HS-5 (cell line): ENCODE data around the gene BRSK1.

Experiments
- DNase-seq: peaks from one replicate; pipeline ENCODE4 v3.0.0-alpha.2; 2012; ENCODE audit warnings: low read depth

Gene BRSK1

DNA sequence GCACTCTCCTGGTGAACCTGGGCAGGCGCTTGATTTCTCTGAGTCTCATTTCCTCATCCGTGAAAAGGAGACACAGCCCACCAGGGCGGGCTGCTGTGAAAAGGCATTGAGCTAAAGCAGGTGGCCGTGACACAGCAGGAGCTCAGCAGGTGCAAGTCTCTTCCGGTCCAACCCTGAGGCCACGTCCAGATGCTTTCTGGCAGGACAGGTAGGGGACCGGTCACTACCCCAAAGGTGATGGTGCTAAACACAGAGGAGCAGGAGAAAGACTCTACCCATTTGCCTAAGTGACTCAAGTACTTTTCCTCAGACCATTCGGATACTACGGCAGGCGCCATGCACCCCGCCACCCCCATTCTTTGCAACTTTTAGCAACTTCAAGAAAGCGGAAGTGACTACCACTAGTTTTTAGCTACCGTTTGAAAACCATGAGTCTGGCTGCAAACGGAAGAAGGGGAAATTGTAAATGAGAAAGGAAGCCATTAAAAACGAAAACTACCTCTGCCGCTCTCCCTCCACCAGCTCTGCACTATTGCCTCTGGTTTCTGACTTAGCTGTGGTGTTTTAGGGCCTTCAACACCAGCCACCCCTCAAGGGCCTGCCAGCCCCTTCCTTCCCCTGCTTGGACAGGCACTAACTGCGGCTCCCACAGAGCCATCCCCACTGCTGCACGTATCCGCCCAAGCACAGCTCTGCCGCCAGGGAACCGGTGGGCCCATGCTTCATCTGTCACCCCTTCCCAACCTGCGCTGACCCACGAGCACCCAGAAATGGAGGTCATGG, 29.8 kb upstream of the BRSK1 start:
- no peak for DNase-seq

DNA sequence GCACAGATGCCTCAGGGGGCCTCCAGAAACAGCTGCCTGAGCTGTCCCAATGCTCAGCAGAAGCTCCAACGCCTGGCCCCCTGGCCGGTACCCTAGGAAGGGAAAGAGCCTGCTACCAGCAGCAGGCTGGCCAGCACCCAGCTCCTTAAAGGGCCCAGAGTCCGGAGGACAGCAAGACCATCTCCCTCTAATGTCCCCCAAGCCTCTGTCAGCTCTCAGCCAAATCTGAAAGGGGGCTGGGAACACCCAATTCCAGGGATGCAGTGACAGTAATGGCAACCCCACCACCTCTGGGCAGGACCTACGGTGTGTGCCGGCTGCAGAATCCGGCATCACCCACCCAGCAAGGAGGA, 29.2 kb upstream of the BRSK1 start:
- no peak for DNase-seq

DNA sequence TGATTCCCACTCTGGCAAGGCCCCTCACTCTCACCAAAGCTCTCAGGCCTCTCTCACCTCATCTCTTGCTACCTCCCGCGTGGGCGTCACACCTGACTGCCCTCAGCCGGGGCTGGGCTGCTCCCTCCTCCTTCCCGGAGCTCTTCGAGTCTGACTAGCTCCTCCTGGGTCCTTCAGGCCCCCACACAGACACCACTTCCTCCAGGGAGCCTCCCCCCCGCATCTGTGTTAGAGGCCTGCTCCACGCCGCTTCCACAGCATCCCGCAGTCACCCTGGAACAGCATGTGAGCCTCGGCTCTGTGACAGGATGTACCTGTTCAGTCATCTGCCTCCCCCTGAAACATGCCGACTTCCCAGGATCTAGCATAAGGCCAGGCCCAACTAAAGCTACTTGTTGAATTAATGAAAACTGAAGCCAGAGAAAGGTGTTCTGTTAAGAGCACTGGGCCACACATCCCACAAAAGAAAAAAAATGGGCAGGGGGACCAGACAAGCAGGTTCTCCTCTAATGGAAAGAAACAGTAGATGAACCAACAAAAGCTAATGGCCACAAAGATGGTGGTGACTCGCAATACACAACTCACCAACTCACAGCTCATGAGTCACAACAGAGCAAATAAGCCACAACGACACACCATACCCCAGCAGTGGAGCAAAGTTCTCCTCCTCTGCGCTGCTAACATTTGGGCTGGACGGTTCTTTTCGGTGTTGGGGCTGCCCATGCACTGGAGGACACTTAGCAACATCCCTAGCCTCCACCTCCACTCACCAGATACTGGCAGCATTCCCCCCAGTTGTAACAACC, 28.0 kb upstream of the BRSK1 start:
- no peak for DNase-seq

DNA sequence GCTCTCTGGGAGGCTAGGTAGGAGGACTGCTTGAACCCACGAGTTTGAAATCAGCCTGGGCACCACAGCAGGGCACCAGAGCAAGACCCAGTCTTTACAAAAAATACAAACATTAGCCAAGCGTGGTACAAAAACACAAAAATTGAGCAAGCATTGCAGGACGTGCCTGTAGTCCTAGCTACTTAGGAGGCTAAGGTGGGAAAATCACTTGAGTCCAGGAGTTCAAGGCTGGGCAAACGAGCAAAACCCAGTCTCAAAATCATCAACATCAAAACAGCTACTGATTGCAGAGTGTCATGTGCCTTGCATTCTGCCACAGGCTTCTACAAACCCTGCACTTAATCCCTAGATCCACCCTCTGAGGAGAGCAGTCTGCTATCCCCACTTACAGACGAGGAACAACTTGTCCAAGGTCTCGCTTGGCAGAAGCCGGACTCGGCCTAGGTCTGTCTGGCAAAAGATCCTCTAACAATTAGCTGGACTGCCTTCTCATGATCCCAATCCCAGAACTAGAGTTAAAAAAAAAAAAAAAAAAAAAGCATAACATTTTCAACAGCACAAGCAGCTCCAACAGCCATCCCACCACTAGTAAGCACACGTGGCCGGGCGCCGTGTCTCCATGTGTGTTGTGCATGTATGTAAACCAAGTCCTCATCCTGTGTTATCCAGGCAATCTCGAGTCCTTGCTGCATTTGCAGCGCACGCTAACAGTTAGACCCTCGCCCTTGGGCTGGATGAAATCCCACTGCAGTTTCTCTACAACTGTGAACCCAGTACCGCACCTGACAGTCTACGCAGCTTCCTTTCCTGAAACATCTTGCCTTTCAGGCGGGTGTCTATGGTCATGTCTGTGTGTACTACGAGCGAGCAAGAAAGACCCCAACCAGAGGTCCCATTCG, 27.0 kb upstream of the BRSK1 start:
- no peak for DNase-seq

DNA sequence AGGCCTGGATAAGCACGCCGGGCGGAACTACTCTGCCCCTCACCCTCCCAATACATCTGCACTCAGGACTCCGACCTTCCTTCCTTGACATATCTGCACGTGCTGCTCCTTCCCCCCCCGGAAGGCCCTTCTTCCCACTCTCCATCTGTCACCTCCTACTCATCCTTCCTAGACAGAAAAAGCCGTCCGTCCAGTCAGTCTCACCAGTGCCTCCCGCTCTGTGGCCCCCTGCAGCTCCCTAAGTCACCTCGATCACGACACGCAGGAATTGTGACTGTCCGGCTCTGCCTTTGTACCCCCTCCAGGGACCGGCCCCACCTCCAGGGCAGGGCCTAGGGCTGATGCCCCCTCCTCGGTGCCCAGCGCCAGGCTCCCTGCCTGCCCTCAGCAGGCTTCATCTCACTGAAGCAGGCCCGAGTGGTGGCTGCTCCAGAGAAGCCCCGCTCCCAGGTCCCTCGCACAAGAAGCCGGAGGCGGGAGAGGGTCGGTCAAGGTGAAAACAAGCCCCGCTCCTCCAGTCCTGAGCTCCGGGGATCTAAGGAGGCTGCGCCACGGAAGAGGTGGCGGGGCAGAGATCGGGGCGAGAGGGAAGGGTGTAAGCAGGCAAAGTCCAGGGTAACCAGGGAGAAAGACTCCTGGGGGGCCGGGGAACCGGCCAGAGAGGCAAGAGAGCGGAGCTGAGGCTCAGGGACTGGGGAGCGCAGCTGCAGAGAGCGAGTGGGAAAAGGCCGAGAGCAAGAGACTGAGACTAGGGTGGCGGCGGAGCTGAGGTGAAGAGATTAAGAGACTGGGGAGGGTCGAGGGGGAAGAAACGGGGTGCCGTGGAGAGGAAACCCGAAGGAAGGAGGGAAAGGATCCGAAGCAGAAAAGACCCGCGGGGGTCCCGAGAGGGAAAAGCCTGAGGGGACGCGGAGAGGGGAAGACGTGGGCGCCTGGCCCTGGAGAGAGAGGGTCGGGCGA, 26.1 kb upstream of the BRSK1 start:
- DNase-seq: no peak

GRCh38 chr19:55258476-55258827, 25.3 kb upstream of the BRSK1 start:
- no peak for DNase-seq

GRCh38 chr19:55258828-55259539, 24.8 kb upstream of the BRSK1 start, which contains the start of gene PPP6R1:
Gene PPP6R1 (minus strand): TSS chr19:55259017. CDS start chr19:55247103, 11,914 bp downstream.
- DNase-seq: peak; percentile 99

DNA sequence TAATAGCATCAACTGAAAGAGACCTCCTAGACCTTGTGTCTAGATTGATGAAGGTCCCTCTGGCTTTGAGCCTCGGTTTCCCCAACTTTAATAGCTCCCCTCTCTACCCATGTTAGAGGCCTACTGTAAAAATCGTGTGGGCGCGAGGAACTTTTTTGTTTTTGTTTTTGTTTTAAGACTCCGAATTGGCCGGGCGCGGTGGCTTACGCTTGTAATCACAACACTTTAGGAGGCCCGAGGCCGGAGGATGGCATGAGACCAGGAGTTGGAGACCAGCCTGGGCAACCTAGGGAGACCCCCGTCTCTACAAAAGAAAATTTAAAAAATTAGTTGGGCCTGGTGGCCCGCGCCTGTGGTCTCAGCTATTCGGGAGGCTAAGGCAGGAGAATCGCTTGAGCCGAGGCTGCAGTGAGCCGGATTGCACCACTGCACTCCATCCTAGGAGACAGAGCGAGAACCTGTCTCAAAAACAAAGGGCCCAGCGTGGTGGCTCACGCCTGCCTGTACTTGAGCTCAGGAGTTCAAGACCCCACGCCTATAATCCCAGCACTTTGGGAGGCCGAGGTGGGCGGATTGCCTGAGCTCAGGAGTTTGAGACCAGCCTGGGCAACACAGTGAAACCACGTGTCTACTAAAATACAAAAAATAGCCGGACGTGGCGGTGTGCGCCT, 24.1 kb upstream of the BRSK1 start:
- no peak for DNase-seq

- DNase-seq: no peak
These were observed 22.1 kb upstream of the BRSK1 start for GRCh38 chr19:55261671-55262126.

GRCh38 chr19:55262359-55262758, 21.4 kb upstream of the BRSK1 start:
- DNase-seq: no peak

DNA sequence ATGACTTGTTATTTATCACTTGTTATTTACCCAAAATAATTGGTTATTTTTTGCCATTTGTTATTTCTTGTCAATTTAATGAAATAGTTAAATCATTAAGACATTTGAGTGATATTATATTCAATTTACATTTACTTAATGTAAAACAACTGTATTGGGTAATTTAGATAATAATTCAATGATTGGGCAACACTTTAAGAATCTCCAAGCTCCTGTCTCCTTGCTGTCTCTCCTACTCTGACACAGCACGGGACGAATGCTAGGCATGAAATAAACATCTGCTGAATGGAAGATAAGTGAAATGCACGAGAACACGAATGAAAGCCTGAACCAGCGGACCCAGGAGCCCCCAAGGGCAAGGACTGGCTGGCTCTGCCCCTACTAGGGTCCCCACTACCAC, 19.3 kb upstream of the BRSK1 start:
- no peak for DNase-seq

GRCh38 chr19:55265173-55265572, 18.6 kb upstream of the BRSK1 start:
- DNase-seq: no peak

DNA sequence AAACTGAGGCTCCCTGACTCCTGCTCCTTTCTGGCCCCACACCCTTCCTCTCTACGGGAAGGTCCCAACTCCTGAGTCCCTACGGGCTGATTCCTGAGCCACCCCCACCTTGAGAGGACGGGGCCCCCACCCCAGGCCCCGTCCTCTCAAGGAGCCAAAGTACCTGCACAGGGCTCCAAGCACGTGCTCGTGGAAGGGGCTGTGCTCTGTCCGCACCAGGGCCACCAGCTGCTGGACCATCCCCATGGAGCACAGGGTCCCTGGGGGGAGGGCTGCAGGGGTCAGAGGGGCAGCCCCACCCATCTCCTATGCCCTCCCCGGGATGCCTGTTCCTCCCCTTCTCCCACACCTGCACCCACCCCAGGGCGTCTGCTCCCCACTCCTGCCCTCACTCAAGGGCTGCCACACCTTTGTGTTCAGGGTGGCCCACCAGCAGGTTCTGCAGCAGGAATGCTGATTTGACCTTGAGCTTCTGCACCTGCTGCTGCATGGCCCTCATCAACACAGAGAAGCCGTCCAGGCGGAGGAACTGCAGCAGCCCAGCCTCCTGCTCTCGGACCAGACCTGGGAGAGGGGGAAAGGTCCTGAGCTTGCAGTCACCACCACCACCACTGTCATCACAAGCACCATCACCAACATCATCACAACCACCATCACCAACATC, 17.9 kb upstream of the BRSK1 start:
- no peak for DNase-seq

DNA sequence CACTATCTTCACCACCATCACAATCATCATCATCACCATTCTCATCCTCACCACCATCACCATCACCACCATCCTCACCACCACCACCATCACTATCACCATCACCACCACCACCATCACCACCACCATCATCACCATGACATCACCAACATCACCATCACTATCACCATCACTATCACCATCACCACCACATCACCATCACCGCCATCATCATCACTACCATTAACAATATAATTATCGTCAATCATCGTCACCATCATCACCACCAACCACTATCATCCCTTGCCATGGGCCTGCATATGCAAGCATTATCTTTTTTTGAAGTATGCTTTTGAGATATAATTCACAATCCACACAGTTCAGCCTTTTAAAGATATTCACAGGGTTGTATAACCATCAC, 17.4 kb upstream of the BRSK1 start:
- no peak for DNase-seq

- DNase-seq: no peak
These were observed 17.0 kb upstream of the BRSK1 start for GRCh38 chr19:55266840-55267239.

- no peak for DNase-seq
These were observed 14.5 kb upstream of the BRSK1 start for GRCh38 chr19:55269299-55269698.

DNA sequence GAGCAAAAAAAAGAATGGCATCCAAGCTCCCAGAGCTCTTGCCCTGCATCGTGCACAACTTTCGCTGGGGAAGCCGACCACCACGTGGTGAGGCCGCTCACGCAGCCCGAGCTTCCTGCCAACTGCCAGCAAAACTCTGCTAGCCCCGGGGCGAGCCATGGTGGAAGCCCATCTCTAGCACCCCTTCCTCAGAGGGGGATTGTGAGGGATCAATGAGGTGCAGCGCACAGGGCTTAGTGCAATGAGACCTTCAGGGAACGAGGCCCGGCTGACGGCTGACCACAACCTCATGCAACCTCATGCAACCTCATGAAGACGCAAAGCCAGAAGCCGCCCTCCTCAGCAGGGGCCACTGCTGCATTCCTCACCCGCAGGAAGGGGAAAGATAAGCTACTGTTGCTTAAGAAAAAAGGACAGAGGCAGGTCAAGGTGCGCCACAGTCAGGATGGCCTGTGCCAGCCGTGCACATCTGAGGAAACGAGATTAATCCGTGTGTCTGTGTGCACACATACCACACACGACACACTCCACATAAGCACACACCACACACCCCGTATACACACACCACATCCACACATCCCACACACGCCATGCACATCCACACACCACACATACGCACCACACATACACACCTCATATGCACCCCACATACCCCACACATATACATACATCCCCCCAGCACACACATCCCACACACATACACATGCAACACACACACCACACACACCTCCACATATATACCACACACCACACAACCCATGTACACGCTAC, 13.4 kb upstream of the BRSK1 start:
- DNase-seq: no peak

DNA sequence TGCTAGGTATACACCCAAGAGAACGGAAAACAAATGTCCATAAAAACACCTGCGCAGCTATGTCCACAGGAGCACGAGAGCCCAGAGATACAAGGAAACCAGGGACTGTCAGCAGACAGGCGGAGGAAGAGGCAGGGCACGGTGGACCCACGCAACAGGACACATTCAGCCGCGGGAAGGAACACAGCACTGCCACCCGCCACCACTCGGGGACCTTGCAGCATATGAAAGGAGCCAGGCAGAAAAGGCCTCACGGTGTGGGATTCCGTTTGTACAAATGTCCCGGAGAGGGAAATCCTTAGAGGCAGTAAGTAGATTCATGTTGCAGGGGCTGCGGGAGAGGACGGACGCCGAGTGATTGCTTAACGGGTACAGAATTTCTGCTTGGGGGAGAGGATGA, 11.7 kb upstream of the BRSK1 start:
- no peak for DNase-seq
